NB4 (cell line): ENCODE results near the gene HECW1.
"Not testable (repeated sequence)": the region's sequence is repeated elsewhere in the genome, so short reads cannot be mapped to it uniquely, and the experiment has no call there.

Experiments used
- DNase-seq: peaks from one replicate; pipeline ENCODE4 v3.0.0; 2010; ENCODE audit warnings: low read depth
- H3K4me3 ChIP-seq: one replicate; pipeline ENCODE4 v1.5.1; 2011; ENCODE audit warnings: mild to moderate bottlenecking, low read depth, low read length, moderate library complexity
- MYC ChIP-seq: IDR thresholded peaks from 2 replicates; pipeline ENCODE4 v1.6.1; 2011; ENCODE audit warnings: low read depth, low read length
- POLR2A ChIP-seq: IDR thresholded peaks from 2 replicates; pipeline ENCODE4 v1.6.1; 2011; ENCODE audit warnings: mild to moderate bottlenecking; ENCODE audit not compliant: insufficient read length; ENCODE audit errors: extremely low read depth
- TF ChIP-seq, protein P1 (sequence below): IDR thresholded peaks from 2 replicates; pipeline ENCODE4 v1.6.1; 2011; ENCODE audit warnings: low read depth, low read length
- TF ChIP-seq, protein P2 (sequence below): IDR thresholded peaks from one replicate; pipeline ENCODE4 v1.5.1; 2012; ENCODE audit warnings: low read depth, low read length

The HECW1 gene

GRCh38 chr7:43572516-43573049 lies 460.1 kb downstream of the HECW1 start:
- DNase-seq = peak; percentile 99
- TF ChIP-seq, protein P1, sequence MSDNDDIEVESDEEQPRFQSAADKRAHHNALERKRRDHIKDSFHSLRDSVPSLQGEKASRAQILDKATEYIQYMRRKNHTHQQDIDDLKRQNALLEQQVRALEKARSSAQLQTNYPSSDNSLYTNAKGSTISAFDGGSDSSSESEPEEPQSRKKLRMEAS = peak; percentile 70
- no peak for TF ChIP-seq POLR2A
- H3K4me3 ChIP-seq = no peak overlapping the region

DNA sequence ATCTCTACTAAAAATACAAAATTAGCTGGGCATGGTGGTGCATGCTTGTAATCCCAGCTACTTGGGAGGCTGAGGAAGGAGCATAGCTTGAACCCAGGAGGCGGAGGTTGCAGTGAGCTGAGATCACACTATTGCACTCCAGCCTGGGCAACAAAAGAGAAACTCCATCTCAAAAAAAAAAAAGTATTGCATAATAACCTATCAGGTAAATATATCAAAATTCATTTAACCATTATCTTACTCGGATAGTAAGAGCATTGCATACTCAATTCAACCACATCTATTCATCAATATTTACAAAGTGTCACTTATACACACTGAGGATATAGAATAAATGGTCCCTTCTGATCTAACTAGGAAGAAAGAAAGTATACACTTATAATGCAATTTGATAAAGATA lies 461.4 kb downstream of the HECW1 start:
- H3K4me3 ChIP-seq, DNase-seq: not testable (repeated sequence)

GRCh38 chr7:43575506-43575905 lies 463.1 kb downstream of the HECW1 start:
- no peak for DNase-seq
- no peak overlapping the region for H3K4me3 ChIP-seq

DNA sequence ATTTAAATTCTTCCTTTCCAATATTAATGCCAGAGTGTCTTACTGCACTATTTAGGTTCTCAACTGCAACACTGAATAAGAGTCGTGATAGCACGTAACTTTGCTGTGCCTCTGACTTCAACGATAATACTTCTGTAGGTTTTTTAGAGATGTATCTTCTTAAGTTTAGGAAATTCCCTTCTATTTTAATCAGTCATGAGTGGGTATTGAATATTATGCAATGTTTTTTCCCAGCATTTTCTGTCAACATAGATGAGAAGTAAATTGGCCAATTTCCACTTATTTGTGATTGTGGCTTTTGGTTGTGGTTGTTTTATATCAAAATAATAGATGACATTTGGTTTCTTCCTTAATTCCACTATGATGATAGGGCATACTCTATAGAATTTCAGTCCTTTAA lies 463.8 kb downstream of the HECW1 start:
- TF ChIP-seq, protein P1 = no peak
- TF ChIP-seq, protein P2, sequence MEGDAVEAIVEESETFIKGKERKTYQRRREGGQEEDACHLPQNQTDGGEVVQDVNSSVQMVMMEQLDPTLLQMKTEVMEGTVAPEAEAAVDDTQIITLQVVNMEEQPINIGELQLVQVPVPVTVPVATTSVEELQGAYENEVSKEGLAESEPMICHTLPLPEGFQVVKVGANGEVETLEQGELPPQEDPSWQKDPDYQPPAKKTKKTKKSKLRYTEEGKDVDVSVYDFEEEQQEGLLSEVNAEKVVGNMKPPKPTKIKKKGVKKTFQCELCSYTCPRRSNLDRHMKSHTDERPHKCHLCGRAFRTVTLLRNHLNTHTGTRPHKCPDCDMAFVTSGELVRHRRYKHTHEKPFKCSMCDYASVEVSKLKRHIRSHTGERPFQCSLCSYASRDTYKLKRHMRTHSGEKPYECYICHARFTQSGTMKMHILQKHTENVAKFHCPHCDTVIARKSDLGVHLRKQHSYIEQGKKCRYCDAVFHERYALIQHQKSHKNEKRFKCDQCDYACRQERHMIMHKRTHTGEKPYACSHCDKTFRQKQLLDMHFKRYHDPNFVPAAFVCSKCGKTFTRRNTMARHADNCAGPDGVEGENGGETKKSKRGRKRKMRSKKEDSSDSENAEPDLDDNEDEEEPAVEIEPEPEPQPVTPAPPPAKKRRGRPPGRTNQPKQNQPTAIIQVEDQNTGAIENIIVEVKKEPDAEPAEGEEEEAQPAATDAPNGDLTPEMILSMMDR = no peak
- TF ChIP-seq MYC = no peak
- TF ChIP-seq POLR2A = no peak

More at GRCh38 chr7:43575506-43575905, 463.1 kb downstream of the HECW1 start:
- no peak for TF ChIP-seq MYC
- TF ChIP-seq, protein P2 = no peak

GRCh38 chr7:43577485-43577951 lies 465.1 kb downstream of the HECW1 start:
- DNase-seq = peak; percentile 72
- no peak overlapping the region for H3K4me3 ChIP-seq
- TF ChIP-seq, protein P2 = no peak
- TF ChIP-seq, protein P1 = no peak
- TF ChIP-seq POLR2A = no peak

More for the DNA sequence above, 463.8 kb downstream of the HECW1 start:
- H3K4me3 ChIP-seq = no peak overlapping the region
- no peak for DNase-seq

- TF ChIP-seq, protein P1 = no peak; the same call in 1 of the 2 replicates
- TF ChIP-seq, protein P2 = peak; percentile 99
- TF ChIP-seq POLR2A = peak; percentile 90
Observed at GRCh38 chr7:43582503-43583423, 470.3 kb downstream of the HECW1 start, which contains the start of gene STK17A. Gene STK17A (plus strand): TSS chr7:43583108. CDS start chr7:43583244, 136 bp downstream.

More at GRCh38 chr7:43582503-43583423, 470.3 kb downstream of the HECW1 start, which contains the start of gene STK17A:
- H3K4me3 ChIP-seq = peak within 1 kb of the TSS; percentile 93
- peak; percentile 96 for DNase-seq
